Body of pancreas (tissue), 4 donors: ENCODE results near the gene WHRN. TPM values are rescaled to one million over a fixed set of nuclear protein-coding genes. Genes with fewer than 3 reads are reported as not detected.

Experiments used
- ATAC-seq: fragments of 150-250 bp; one replicate; pipeline ENCODE4 v1.9.1; 2016
- DNase-seq, 4 donors: peaks; one replicate each; pipeline ENCODE4 v3.0.0-alpha.2; 2019
- H3K27ac ChIP-seq, 4 donors: fragments of 200-600 bp; sonication (generic); 1 replicate in 3 of 4; 2 replicates in 1 of 4; pipeline versions ENCODE4 v1.5.1 to v1.6.1; 2016 to 2019; ENCODE audit warnings: mild to moderate bottlenecking in 1 of 4, mixed read lengths in 1 of 4, moderate library complexity in 1 of 4
- H3K27me3 ChIP-seq, 2 donors: fragments of 200-600 bp; sonication (generic); one replicate each; pipeline ENCODE4 v1.6.0; 2016; ENCODE audit warnings: mild to moderate bottlenecking in 1 of 2
- H3K36me3 ChIP-seq, 2 donors: fragments of 200-600 bp; sonication (generic); replicated peaks in 1 of 2; 2 replicates each; pipeline ENCODE4 v1.5.1; 2016; ENCODE audit warnings: low read depth in 2 of 2; ENCODE audit not compliant: insufficient read depth in 1 of 2
- H3K4me1 ChIP-seq: fragments of 200-600 bp; sonication (generic); one replicate; pipeline ENCODE4 v1.6.0; 2016
- H3K4me3 ChIP-seq, 2 donors: fragments of 200-600 bp; sonication (generic); 1 replicate in 1 of 2; 2 replicates in 1 of 2; pipeline ENCODE4 v1.5.1; 2016 to 2019
- H3K9me3 ChIP-seq, 3 donors: fragments of 200-600 bp; sonication (generic); 1 replicate in 2 of 3; 2 replicates in 1 of 3; pipeline ENCODE4 v1.5.1; 2016
- POLR2A ChIP-seq, 3 donors: fragments of 450-650 bp; IDR thresholded peaks; one replicate each; pipeline ENCODE4 v1.6.1; 2016; ENCODE audit warnings: antibody characterized with exemption in 3 of 3, mild to moderate bottlenecking in 2 of 3
- WGBS, 2 donors: methylation state at CpG; one replicate each; pipeline ENCODE4 v1.1.5; 2017; 5-methylcytosine and 5-hydroxymethylcytosine counted together
- intact Hi-C: fragments of 100-400 bp; cut with DNase I; formaldehyde crosslinking; loops from one replicate; pipeline ENCODE4 v1.15.1; 2023
- total RNA-seq, 2 donors: library from RNA; depleted of rRNA; stranded (reverse); fragments of >200 nt; gene quantifications; one replicate each; pipeline ENCODE4 v1.1.0, GENCODE V29; 2016
- TF ChIP-seq, protein P1 (sequence below), 7 experiments: fragments of 450-650 bp in 4 of 7; fragments of 200-600 bp in 3 of 7; sonication (generic) in 3 of 7; IDR thresholded peaks; one replicate each; pipeline ENCODE4 v1.5.1; 2016 to 2019; ENCODE audit warnings: antibody characterized with exemption in 7 of 7

The WHRN gene
- total RNA-seq, 2 donors from 2014 or later = 13.5 to 15.6 TPM

DNA sequence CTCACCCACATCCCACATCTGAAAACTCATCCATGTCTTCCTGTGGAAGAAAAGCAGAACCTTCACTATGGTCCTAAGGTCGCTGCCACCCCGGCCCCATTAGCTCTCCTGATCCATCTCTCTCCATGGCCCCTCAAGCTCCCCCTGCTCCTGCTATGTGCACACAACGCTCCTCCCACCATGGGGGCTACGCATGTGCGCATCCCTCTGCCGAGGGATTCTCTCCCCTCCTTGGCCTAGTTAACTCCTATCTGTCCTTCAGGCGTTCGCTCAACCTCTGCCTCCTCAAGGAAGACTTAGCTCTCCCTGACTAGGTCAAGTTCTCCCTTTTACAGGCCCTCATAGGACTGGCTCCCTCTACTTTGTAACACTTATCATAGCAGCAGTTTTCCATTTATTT, 127.3 kb downstream of the WHRN start:
- no peaks in the 10 kb centered on the region for H3K4me1 ChIP-seq
- H3K36me3 ChIP-seq = peaks cover 0 to 4% of the 10 kb centered on the region in 2 donors
- intact Hi-C loops = no loop called here

DNA sequence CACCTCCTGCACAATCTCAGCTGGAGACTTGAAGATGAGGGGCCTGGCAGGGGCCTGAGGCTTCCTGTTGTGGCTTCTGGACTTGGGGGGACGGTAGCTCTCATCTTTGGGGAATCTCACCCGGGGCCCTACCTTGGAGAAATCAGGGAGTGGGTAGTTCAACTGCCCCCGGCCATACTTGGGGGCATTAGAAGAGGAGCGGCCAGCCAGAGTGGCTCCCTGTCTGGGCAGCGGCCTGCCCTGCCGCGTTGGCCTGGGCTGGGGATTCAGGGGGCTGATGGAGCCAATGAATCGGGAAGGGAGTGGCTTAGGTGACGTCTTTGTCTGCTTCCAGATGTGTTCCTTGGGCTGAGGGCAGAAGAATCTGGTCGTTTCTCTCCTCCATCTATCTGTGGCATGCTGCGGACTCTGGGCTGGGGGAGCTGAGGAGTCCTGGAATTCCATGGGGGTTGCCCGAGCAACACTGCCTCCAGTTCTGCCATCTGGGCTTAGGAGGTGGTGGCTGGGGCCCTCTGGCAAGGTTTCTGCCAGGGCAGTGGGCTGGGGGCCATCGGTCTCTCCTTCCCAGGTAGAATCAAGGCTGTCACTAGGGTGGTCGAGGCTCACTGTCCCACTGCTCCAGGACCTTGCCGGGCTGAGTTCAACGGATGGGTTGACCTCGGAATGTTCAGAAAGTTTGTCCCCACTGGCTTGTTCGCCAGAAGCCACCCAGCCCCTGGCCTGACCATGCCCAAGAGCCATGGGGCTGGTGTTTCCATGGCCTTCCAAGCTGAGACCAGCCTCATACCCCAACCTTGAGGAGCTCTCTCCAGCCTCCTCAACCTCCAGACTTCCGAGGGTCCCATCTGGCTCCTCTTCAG, 128.5 kb downstream of the WHRN start:
- TF ChIP-seq, protein P1, sequence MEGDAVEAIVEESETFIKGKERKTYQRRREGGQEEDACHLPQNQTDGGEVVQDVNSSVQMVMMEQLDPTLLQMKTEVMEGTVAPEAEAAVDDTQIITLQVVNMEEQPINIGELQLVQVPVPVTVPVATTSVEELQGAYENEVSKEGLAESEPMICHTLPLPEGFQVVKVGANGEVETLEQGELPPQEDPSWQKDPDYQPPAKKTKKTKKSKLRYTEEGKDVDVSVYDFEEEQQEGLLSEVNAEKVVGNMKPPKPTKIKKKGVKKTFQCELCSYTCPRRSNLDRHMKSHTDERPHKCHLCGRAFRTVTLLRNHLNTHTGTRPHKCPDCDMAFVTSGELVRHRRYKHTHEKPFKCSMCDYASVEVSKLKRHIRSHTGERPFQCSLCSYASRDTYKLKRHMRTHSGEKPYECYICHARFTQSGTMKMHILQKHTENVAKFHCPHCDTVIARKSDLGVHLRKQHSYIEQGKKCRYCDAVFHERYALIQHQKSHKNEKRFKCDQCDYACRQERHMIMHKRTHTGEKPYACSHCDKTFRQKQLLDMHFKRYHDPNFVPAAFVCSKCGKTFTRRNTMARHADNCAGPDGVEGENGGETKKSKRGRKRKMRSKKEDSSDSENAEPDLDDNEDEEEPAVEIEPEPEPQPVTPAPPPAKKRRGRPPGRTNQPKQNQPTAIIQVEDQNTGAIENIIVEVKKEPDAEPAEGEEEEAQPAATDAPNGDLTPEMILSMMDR (IDR thresholded peaks at IDR 0.05) = no peak
- TF ChIP-seq POLR2A (IDR thresholded peaks at IDR 0.05) = no peak
- Histone ChIP-seq H3K27me3 (no peaks in the 10 kb centered on the region), H3K4me1 (no peaks in the 10 kb centered on the region), H3K9me3 (no peaks in the 10 kb centered on the region), H3K27ac (no peak overlapping the region), H3K4me3 (no peak overlapping the region), H3K36me3 (peaks cover 0 to 4% of the 10 kb centered on the region in 2 donors)
- intact Hi-C loops = no loop called here
- DNase-seq (no peak), ATAC-seq (no peak)
- 78 to 91% methylated on average over 5 to 18 of the region's 19 CpGs for whole genome bisulfite sequencing, 2 donors

More for the DNA sequence above, 127.3 kb downstream of the WHRN start:
- H3K27me3 ChIP-seq = no peaks in the 10 kb centered on the region
- no peak for TF ChIP-seq POLR2A (IDR thresholded peaks at IDR 0.05)
- TF ChIP-seq, protein P1 (IDR thresholded peaks at IDR 0.05) = no peak
- no peak for ATAC-seq
- 89 to 95% methylated on average over 8 of the region's 8 CpGs for WGBS, 2 donors
- H3K4me3 ChIP-seq = no peak overlapping the region
- no peaks in the 10 kb centered on the region for H3K9me3 ChIP-seq
- H3K27ac ChIP-seq = no peak overlapping the region
- peak in 1 of 4 donors; percentile 2 for DNase-seq

DNA sequence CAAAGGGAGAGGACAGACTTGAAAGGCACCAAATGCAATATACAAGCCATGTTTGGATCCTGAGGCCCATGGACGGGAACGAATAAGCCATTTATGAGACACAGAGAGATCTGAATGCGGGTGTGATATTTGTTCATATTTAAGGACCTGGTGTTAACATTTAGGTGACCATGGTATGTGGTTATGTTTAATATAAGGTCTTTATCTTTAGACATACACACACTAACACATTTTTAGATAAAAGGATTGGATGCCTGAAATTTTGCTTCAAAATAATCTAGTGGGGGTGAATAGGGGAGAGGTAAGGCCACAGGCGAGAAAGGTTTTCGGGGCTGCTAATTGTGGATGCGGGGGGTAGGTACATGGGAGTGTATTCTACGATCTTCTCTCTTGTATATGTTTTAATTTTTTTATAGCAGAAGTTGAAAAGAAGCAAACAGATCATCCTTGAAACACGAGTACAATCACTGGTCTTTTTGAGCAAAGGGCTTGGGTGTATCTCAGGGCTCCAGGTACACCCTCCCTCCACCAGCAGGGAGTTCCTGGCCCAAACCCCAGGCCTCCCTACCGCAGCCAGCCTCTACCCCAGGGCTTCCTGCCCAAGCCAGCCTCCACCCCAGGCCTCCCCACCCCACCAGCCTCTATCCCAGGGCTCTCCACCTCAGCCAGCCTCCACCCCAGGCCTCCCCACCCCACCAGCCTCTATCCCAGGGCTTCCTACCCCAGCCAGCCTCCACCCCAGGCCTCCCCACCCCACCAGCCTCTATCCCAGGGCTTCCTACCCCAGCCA, 129.7 kb downstream of the WHRN start:
- Histone ChIP-seq H3K4me3 (no peak overlapping the region), H3K4me1 (no peaks in the 10 kb centered on the region), H3K27ac (no peak overlapping the region), H3K27me3 (no peaks in the 10 kb centered on the region), H3K36me3 (peaks cover 0 to 4% of the 10 kb centered on the region in 2 donors), H3K9me3 (no peaks in the 10 kb centered on the region)
- no peak for TF ChIP-seq POLR2A (IDR thresholded peaks at IDR 0.05)
- TF ChIP-seq, protein P1 (IDR thresholded peaks at IDR 0.05) = no peak
- ATAC-seq (no peak), DNase-seq (no peak)
- 86 to 87% methylated on average over 9 of the region's 9 CpGs for WGBS, 2 donors
- intact Hi-C loops = no loop called here

DNA sequence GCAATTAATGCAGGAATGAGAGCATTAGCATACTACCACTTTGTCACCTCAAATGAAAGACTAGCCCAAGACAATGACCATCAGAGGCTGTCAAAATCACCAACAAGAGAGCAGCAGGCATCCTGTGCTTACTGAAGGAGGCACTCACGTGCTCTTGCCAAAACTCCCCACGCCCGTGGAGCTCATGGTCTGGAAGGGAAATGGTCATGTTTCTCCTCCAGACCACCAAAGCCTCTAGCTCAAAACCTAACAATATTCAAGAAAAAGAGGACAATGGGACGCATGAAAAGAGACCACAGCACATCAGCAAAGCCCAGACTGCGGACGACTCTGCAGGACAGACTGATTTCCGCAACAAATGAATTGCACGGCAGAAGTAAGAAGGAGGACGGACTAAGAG, 130.3 kb downstream of the WHRN start:
- intact Hi-C loops = no loop called here
- Histone ChIP-seq H3K27ac (no peak overlapping the region), H3K36me3 (peaks cover 0 to 4% of the 10 kb centered on the region in 2 donors), H3K4me3 (no peak overlapping the region), H3K4me1 (no peaks in the 10 kb centered on the region), H3K27me3 (no peaks in the 10 kb centered on the region), H3K9me3 (no peaks in the 10 kb centered on the region)
- TF ChIP-seq POLR2A (IDR thresholded peaks at IDR 0.05) = no peak
- TF ChIP-seq, protein P1 (IDR thresholded peaks at IDR 0.05) = no peak
- ATAC-seq (no peak), DNase-seq (no peak)
- WGBS, 2 donors = 72 to 91% methylated on average over 9 of the region's 9 CpGs
